ENCODE results near the gene DCC.

Gene DCC

GRCh38 chr18:52605345-52605744 is 265.3 kb downstream of the DCC start:
- ATAC-seq (no peak), DNase-seq (no peak)

DNA sequence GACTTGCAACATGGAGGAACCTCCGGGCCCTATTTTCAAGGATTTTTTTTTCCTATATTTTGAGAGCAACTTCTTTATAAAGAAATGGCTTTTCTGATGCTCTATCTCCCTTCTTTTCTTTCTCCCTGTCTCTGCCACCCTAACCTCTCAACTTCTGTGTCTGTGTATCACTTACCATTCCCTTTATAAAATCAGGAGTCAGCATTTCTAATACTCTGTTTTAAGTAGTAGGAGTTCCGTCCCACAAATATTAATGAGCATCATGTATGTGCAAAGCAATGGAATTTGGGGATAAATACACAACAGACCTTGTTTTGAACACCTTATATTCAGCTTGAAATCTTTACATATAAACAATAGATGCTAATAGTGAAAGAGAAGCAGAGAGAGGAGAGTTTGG is 268.0 kb downstream of the DCC start:
- ATAC-seq: no peak
- no peak for DNase-seq

- no peak for DNase-seq
- ATAC-seq: no peak
Measured at GRCh38 chr18:52610451-52611115, 270.6 kb downstream of the DCC start.

DNA sequence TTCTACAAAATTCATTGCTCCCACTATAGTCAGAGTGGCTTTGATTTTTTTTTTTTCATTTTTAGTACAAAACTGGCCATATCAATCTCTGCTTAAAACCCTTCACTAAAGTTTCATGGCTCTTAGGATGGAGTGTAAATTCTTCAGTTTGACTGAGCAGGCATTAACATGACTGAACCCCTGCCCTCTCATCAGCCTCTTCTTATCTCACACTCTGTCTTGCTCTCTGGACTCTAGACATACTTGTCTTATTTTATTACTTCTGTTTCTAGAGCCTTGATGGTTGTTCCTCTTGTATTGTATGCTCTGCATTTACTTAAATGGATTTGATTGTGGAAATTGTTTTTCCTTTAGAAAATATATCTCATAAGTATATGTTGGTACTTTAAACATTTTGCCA is 272.4 kb downstream of the DCC start:
- ATAC-seq: no peak
- no peak for DNase-seq

DNA sequence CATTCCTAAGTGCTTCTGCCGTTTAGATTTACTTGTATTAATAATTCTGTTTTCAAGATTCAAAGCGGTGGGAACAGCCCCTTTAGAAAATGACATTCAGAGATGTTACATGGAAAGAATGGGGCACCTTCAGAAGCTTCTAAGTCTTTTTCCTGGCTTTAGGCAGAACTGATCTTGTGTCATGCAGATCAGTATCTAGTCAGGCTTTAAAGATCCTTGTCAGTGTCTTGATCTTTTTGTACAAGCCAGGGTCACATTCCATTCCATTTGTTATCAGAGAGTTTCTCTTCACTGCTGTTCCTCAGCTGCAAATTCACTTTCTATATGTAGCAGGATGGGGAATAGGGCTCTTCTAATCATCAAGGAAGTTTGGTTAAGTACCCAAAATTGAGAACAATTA is 275.3 kb downstream of the DCC start:
- no peak for ATAC-seq
- no peak for DNase-seq

GRCh38 chr18:52615943-52616342 is 275.9 kb downstream of the DCC start:
- ATAC-seq (no peak), DNase-seq (no peak)

GRCh38 chr18:52617931-52618330 is 277.9 kb downstream of the DCC start:
- ATAC-seq (no peak), DNase-seq (no peak)

- ATAC-seq: no peak
- DNase-seq: no peak
Measured at GRCh38 chr18:52620926-52621439, 281.0 kb downstream of the DCC start.

- no peak for DNase-seq
- ATAC-seq: no peak
Measured at GRCh38 chr18:52624702-52625101, 284.7 kb downstream of the DCC start.

- ATAC-seq (no peak), DNase-seq (no peak)
Measured at GRCh38 chr18:52636536-52636935, 296.5 kb downstream of the DCC start.

- ATAC-seq (no peak), DNase-seq (no peak)
Measured at GRCh38 chr18:52648201-52648600, 308.2 kb downstream of the DCC start.

DNA sequence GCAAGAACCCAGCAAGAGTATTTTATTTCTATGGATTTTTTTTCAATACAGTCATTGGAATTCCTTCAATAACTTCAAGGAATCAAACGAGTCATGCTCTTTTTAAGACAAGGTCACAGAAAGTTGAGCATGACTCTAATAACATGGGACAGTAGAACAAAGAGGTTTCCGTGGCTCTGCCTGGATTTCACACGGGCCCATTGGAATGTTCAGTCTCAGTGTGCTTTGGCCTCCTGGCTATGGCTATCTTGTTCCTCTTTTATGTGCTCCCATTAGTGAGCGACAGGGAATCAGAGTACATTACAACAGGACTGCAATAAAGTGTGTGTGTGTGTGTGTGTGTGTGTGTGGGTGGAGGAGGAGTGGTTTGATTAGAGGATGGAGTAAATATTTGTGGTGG is 312.4 kb downstream of the DCC start:
- no peak for DNase-seq
- ATAC-seq: no peak

- ATAC-seq: no peak
Measured at GRCh38 chr18:52657043-52657805, 317.2 kb downstream of the DCC start.

GRCh38 chr18:52667463-52668065 is 327.6 kb downstream of the DCC start:
- DNase-seq: no peak
- no peak for ATAC-seq

More at GRCh38 chr18:52657043-52657805, 317.2 kb downstream of the DCC start:
- DNase-seq: no peak

DNA sequence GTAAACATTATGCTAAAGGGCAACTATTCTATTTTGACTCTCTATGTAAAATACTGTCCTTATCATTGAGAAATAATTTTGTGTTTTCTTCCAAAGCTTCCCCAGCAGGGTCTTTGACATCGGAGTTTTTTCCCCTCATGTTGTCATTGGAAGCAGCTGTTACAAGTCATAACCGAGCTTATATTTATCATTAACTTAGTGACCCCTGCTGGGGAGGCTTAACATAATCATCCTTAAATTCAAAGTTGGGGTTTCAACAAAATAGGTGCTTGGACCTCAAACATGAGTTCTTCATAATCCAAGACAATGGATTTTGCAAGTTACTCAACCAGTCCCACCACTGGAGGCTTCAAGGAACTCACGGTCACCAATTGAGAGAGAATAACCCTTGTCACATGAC is 330.9 kb downstream of the DCC start:
- no peak for ATAC-seq
- no peak for DNase-seq

GRCh38 chr18:52678034-52678433 is 338.0 kb downstream of the DCC start:
- ATAC-seq (no peak), DNase-seq (no peak)

- no peak for ATAC-seq
Measured at GRCh38 chr18:52678551-52678950, 338.6 kb downstream of the DCC start.

DNA sequence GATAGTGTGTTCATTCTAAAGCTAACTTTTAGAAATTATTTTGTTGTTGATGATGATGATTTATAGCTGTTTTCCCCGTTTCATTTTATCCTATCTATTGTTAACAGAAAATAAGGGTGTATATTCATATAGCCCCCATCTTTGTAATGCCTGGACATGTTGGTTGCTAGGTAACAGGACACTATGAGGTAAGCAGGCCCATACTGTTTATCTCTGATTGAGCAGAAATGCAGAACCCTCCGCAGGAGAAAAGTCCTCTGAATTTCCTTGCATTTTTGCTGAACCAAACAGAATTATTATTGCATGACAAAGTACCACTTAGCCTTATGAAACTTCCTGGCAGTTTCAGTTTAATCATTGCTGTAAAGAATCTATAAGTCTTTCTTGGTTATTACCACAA is 339.4 kb downstream of the DCC start:
- no peak for DNase-seq
- ATAC-seq: no peak

More at GRCh38 chr18:52678551-52678950, 338.6 kb downstream of the DCC start:
- no peak for DNase-seq

DNA sequence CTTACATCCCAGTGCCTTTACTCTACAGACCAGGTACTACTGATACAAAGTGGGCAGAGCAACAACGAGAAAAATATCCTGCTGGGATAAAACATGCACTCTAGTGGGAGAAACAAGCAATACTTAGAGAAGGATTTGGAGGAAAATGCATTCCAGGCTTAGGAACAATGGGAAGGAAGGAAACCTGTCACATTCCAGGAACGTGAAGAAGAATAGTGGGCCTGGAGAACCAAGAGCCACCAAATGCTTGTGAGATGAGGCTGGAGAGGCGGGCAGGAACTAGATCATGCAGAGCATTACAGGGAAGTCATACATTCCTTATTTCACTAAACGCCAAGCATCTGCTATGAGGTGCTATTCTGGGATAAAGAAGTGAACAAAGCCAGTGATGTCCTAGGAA is 342.3 kb downstream of the DCC start:
- no peak for DNase-seq
- no peak for ATAC-seq

DNA sequence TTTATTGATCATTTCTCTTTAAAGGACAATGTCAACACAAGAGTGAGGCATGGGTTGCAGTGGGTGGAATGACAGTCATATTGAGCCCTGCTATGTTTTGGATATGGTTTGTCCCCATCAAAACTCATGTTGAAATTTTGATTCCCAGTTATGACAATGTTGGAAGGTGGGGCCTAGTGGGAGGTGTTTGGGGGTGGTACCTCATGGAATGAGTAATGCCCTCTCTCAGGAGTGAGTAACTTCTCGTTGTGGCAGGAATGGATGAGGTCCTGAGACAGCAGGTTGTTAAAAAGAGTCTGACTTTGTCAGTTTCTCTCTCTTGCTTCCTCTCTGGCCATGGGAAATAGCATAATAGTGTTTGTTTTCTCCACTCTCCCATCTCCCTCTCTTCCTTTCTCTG is 345.3 kb downstream of the DCC start:
- no peak for DNase-seq
- ATAC-seq: no peak

- no peak for ATAC-seq
- no peak for DNase-seq
Measured at GRCh38 chr18:52691841-52692240, 351.8 kb downstream of the DCC start.

DNA sequence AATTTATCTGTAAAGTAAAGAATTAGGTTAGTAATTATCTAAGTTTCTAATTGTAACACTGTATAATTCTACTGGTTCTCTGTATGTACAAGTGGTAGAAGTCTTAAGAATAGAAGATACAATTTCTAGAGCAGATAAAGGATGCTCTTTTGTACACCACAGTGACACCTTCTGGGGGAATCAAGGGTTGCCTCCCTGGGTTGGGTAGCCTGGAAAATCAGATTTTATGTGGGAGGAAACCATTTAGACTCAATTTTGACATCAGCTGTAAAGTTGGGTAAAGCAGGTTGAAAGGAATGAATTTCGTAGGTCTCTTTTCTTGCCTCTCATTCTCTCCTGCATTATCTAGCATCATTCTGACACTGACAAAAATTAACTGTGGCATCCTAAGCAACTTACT is 354.8 kb downstream of the DCC start:
- no peak for DNase-seq

DNA sequence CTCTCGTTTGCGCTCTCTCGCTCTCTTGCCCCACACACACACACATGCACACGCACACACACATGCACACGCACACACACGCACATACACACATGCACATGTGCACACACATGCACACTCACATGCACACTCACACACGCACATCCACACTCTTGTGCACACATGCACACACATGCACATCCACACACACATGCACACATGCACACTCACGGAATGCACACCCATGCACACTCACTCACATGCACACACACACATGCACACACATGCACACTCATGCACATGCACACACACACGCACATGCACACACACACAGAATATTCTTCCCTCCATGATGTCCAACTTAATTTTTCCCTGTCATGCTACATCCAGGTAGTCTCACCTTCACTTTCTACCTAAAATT is 360.1 kb downstream of the DCC start:
- ATAC-seq (no peak), DNase-seq (no peak)

More for the DNA sequence above, 354.8 kb downstream of the DCC start:
- no peak for ATAC-seq

Data from stimulated activated naive CD8-positive, alpha-beta T cell treated with anti-CD3 and anti-CD28 coated beads, Interleukin-15, Interleukin-2, amounts not matched to agents 100 U/mL and 50 U/mL, for 24 hours (primary cell).